Body of pancreas (tissue), 4 donors: ENCODE results near the gene CDH4.

Source experiments
- CTCF ChIP-seq, 7 experiments: fragments of 450-650 bp in 4 of 7; fragments of 200-600 bp in 3 of 7; sonication (generic) in 3 of 7; IDR thresholded peaks; one replicate each; pipeline ENCODE4 v1.5.1; 2016 to 2019; ENCODE audit warnings: antibody characterized with exemption in 7 of 7
- POLR2A ChIP-seq, 3 donors: fragments of 450-650 bp; IDR thresholded peaks; one replicate each; pipeline ENCODE4 v1.6.1; 2016; ENCODE audit warnings: antibody characterized with exemption in 3 of 3, mild to moderate bottlenecking in 2 of 3

- TF ChIP-seq CTCF (IDR thresholded peaks at IDR 0.05) (no peak), POLR2A (IDR thresholded peaks at IDR 0.05) (no peak)
Measured at GRCh38 chr20:61448386-61448785, 196.3 kb downstream of the CDH4 start.
